SK-N-SH (cell line): Measurements from ENCODE around the gene WASF3. TPM values are rescaled to one million over a fixed set of nuclear protein-coding genes. Genes with fewer than 3 reads are reported as not detected.

Source experiments
- CTCF ChIA-PET: fragments of 300-600, 350-600 bp; formaldehyde crosslinking; extraction: SDS; loops from one replicate; lab custom pipeline; 2021; lab: Yijun Ruan, JAX
- POLR2A ChIA-PET: fragments of 350-600 bp; sonication (Branson Sonifier 250); formaldehyde crosslinking; extraction: SDS; loops from one replicate; lab custom pipeline; 2020; ENCODE audit warnings: antibody characterized with exemption, inconsistent platforms; lab: Yijun Ruan, JAX
- DNase-seq: peaks from one replicate; pipeline ENCODE4 v3.0.0; 2012
- H2AFZ ChIP-seq: fragments of 200-600 bp; sonication (generic); 2 replicates; pipeline ENCODE4 v1.8.1; 2016; ENCODE audit warnings: antibody characterized with exemption, mild to moderate bottlenecking, low read depth
- H3F3A ChIP-seq: fragments of 200-600 bp; sonication (generic); replicated peaks from 2 replicates; pipeline ENCODE3; 2016; ENCODE audit warnings: antibody characterized with exemption, mild to moderate bottlenecking; ENCODE audit not compliant: insufficient read depth
- H3K27ac ChIP-seq, 2 experiments: fragments of 200-500 bp in 1 of 2; fragments of 200-600 bp in 1 of 2; sonication (Bioruptor generic) in 1 of 2; sonication (generic), shearing (Covaris generic) in 1 of 2; 2 replicates each; pipeline versions ENCODE4 v1.5.1 to v1.6.1; 2014 to 2016; ENCODE audit warnings: low read depth in 2 of 2, inconsistent platforms in 1 of 2, low read length in 1 of 2, mild to moderate bottlenecking in 1 of 2, mixed read lengths in 1 of 2
- H3K27me3 ChIP-seq: fragments of 200-600 bp; sonication (generic), shearing (Covaris generic); 2 replicates; pipeline ENCODE4 v1.6.1; 2016; ENCODE audit warnings: mixed run types; ENCODE audit not compliant: insufficient read depth
- H3K36me3 ChIP-seq, 2 experiments: fragments of 200-500 bp in 1 of 2; fragments of 200-600 bp in 1 of 2; sonication (Bioruptor generic) in 1 of 2; sonication (generic) in 1 of 2; replicated peaks in 1 of 2; 2 replicates each; pipeline versions ENCODE3 to v1.5.1; 2014 to 2016; ENCODE audit warnings: low read length in 1 of 2, mild to moderate bottlenecking in 1 of 2; ENCODE audit not compliant: insufficient read depth in 2 of 2, control insufficient read depth in 1 of 2
- H3K4me1 ChIP-seq, 2 experiments: fragments of 200-500 bp in 1 of 2; fragments of 200-600 bp in 1 of 2; sonication (Bioruptor generic) in 1 of 2; sonication (generic), shearing (Covaris generic) in 1 of 2; 2 replicates each; pipeline versions ENCODE4 v1.5.1 to v1.6.1; 2014 to 2016; ENCODE audit warnings: low read depth in 1 of 2, low read length in 1 of 2, mixed run types in 1 of 2; ENCODE audit not compliant: insufficient read depth in 2 of 2, control insufficient read depth in 1 of 2
- H3K4me2 ChIP-seq: fragments of 200-600 bp; sonication (generic), shearing (Covaris generic); 2 replicates; pipeline ENCODE4 v1.6.1; 2017; ENCODE audit warnings: mixed run types
- H3K4me3 ChIP-seq, 2 experiments: fragments of 200-500 bp in 1 of 2; fragments of 200-600 bp in 1 of 2; sonication (Bioruptor generic) in 1 of 2; sonication (generic), shearing (Covaris generic) in 1 of 2; 2 replicates each; pipeline versions ENCODE4 v1.5.1 to v1.8.1; 2014 to 2016; ENCODE audit warnings: low read depth in 2 of 2, inconsistent platforms in 1 of 2, low read length in 1 of 2, mild to moderate bottlenecking in 1 of 2, mixed read lengths in 1 of 2, moderate library complexity in 1 of 2
- H3K79me2 ChIP-seq: fragments of 200-600 bp; sonication (generic); 2 replicates; pipeline ENCODE4 v1.8.1; 2017; ENCODE audit warnings: mild to moderate bottlenecking; ENCODE audit not compliant: insufficient read depth
- H3K9ac ChIP-seq: fragments of 200-600 bp; sonication (generic); 2 replicates; pipeline ENCODE4 v1.6.1; 2017; ENCODE audit warnings: mixed run types
- H3K9me2 ChIP-seq: fragments of 200-600 bp; sonication (generic); 2 replicates; pipeline ENCODE4 v1.6.1; 2017; ENCODE audit warnings: mixed run types
- H3K9me3 ChIP-seq: fragments of 200-600 bp; sonication (generic); 2 replicates; pipeline ENCODE4 v1.6.1; 2017; ENCODE audit warnings: mixed run types, mild to moderate bottlenecking, moderate library complexity
- H4K20me1 ChIP-seq: fragments of 200-600 bp; sonication (generic); 2 replicates; pipeline ENCODE4 v1.6.1; 2017; ENCODE audit warnings: mild to moderate bottlenecking, mixed run types; ENCODE audit not compliant: insufficient read depth
- ELF1 ChIP-seq: IDR thresholded peaks from 2 replicates; pipeline ENCODE4 v1.4.0; 2012
- EP300 ChIP-seq, 2 experiments: IDR thresholded peaks; 2 replicates each; pipeline versions ENCODE4 v1.4.0 to v1.6.1; 2012; ENCODE audit warnings: borderline replicate concordance in 1 of 2, low read depth in 1 of 2, low read length in 1 of 2
- FOSL2 ChIP-seq: IDR thresholded peaks from 2 replicates; pipeline ENCODE4 v1.4.0; 2012; ENCODE audit warnings: low read depth, mild to moderate bottlenecking, moderate library complexity, borderline replicate concordance
- GABPA ChIP-seq: IDR thresholded peaks from 2 replicates; pipeline ENCODE4 v1.4.0; 2012; ENCODE audit warnings: low read depth, mild to moderate bottlenecking
- GATA2 ChIP-seq: sonication (generic); formaldehyde crosslinking; IDR thresholded peaks from 2 replicates; pipeline ENCODE4 v1.5.0; 2020; ENCODE audit warnings: mild to moderate bottlenecking, missing genetic modification reagents
- JUND ChIP-seq: IDR thresholded peaks from 2 replicates; pipeline ENCODE4 v1.4.0; 2012
- MXI1 ChIP-seq: IDR thresholded peaks from 2 replicates; pipeline ENCODE4 v1.6.1; 2012; ENCODE audit warnings: mild to moderate bottlenecking, low read depth, low read length, improper control_type of control experiment
- RAD21 ChIP-seq: IDR thresholded peaks from 2 replicates; pipeline ENCODE4 v1.6.1; 2012; ENCODE audit warnings: mild to moderate bottlenecking, low read length
- RCOR1 ChIP-seq: fragments of 150-350 bp; IDR thresholded peaks from 2 replicates; pipeline ENCODE4 v1.6.1; 2017; ENCODE audit warnings: antibody characterized with exemption, low read length
- SIN3A ChIP-seq: IDR thresholded peaks from 2 replicates; pipeline ENCODE4 v1.6.1; 2012; ENCODE audit warnings: low read depth, mild to moderate bottlenecking, low read length, moderate library complexity, borderline replicate concordance
- TAF1 ChIP-seq: IDR thresholded peaks from 2 replicates; pipeline ENCODE4 v1.6.1; 2012; ENCODE audit warnings: low read depth, mild to moderate bottlenecking, low read length, moderate library complexity, borderline replicate concordance
- TCF12 ChIP-seq: IDR thresholded peaks from 2 replicates; pipeline ENCODE4 v1.4.0; 2012
- WGBS: methylation state at CpG from one replicate; pipeline ENCODE4 v1.1.6; 2017; ENCODE audit warnings: low lambda C conversion rate; 5-methylcytosine and 5-hydroxymethylcytosine counted together
- polyA plus RNA-seq, 3 experiments: library from polyadenylated mRNA; depleted of rRNA; stranded (reverse); fragments of >200 nt; gene quantifications; 2 replicates each; pipeline ENCODE4 v1.2.3, GENCODE V29; 2012
- TF ChIP-seq, protein P1 (sequence below): IDR thresholded peaks from 2 replicates; pipeline ENCODE4 v1.4.0; 2012; ENCODE audit warnings: low read depth, borderline replicate concordance
- TF ChIP-seq, protein P2 (sequence below): fragments of 150-350 bp; IDR thresholded peaks from 2 replicates; pipeline ENCODE4 v1.6.1; 2017; ENCODE audit warnings: antibody characterized with exemption, low read length, low read depth, borderline replicate concordance
- TF ChIP-seq, protein P3 (sequence below): IDR thresholded peaks from 2 replicates; pipeline ENCODE4 v1.4.0; 2012; ENCODE audit warnings: low read depth
- TF ChIP-seq, protein P4 (sequence below): fragments of 200-600 bp; sonication (generic); IDR thresholded peaks from 2 replicates; pipeline ENCODE4 v1.6.1; 2017; ENCODE audit warnings: antibody characterized with exemption, mild to moderate bottlenecking, moderate library complexity

WASF3 gene
- polyA plus RNA-seq, 1 of the 3 experiments (the other 2 are of a cell fraction), result 10.4 TPM

DNA sequence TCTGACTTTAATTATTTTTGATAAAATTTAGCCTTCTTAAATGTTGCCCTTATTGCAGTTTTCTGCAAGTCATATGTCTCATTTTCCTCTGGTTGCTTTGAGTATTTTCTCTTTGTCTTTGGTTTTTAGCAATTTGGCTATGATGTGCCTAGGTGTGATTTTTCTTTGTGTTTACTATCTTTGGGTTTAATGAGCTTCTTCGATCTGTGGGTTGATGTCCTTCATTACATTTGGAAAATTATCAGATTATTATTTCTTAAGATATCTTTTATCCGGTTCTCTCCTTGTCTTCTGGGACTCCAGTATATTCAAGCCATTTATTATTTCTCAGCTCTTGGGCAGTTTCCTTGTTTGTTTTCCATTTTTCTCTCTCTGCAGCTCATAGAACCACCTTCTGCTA lies 39.0 kb downstream of the WASF3 start:
- 87% methylated on average over 2 of the region's 2 CpGs for WGBS
- Histone ChIP-seq H3K27me3 (no peaks in the 10 kb centered on the region), H3K4me3 (no peak overlapping the region), H3K79me2 (peaks cover 73% of the 10 kb centered on the region; the same call in 1 of the 2 replicates), H3K4me2 (no peak overlapping the region), H4K20me1 (peaks cover 6% of the 10 kb centered on the region; the same call in 1 of the 2 replicates), H3F3A (peaks cover 8% of the 10 kb centered on the region), H3K9me2 (no peaks in the 10 kb centered on the region), H3K4me1 (peaks cover 11 to 22% of the 10 kb centered on the region in 2 experiments; a peak in 3 of 4 replicates), H3K36me3 (no peaks in the 10 kb centered on the region), H3K9ac (no peak overlapping the region), H2AFZ (no peak overlapping the region)
- DNase-seq, result no peak
- POLR2A ChIA-PET, result no interaction called here
- TF ChIP-seq TAF1 (no peak), GABPA (no peak), EP300 (IDR thresholded peaks at IDR 0.05; ENCODE audit: borderline replicate concordance in 1 of 2, low read depth in 1 of 2, low read length in 1 of 2) (no peak), FOSL2 (no peak)
- TF ChIP-seq, all 33 proteins: peak for 0
- H3K27ac ChIP-seq, result no peak overlapping the region
- CTCF ChIA-PET, result no interaction called here
- 0 out of 2 replicates have a peak, but pooled peaks cover 4% of the 10 kb centered on the region for H3K9me3 ChIP-seq

DNA sequence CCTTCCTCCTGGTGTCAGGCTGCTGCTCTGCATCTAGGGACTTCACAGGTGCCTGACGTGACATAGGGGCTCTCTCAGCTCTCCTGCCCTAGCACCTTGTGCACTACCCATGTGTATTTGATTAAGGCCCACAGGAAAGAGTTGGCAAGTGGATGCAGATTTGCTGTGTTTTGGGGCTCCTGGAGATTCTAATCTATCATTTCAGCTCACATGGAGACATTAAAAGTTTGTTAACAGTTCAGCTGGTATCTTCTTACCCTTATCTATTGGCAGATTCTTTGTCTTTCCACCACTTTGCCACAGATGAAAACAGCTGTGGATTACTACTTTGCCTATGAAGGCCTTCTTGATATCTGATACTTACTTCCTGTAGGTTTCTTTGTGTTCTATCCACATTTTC lies 41.9 kb downstream of the WASF3 start:
- peaks cover 9% of the 10 kb centered on the region for H3F3A ChIP-seq
- no peak overlapping the region for H2AFZ ChIP-seq
- TF ChIP-seq RCOR1 (peak; percentile 88; the same call in 1 of the 2 replicates), EP300 (IDR thresholded peaks at IDR 0.05; ENCODE audit: borderline replicate concordance in 1 of 2, low read depth in 1 of 2, low read length in 1 of 2) (peak in 1 of 2 experiments; percentile 57; a peak in 1 of 4 replicates), GATA2 (CRISPR knock-in tag) (peak; percentile 83), RAD21 (no peak), TCF12 (peak; percentile 54), ELF1 (no peak), JUND (no peak), MXI1 (peak; percentile 33; the same call in 1 of the 2 replicates), SIN3A (no peak)
- TF ChIP-seq, protein P1, sequence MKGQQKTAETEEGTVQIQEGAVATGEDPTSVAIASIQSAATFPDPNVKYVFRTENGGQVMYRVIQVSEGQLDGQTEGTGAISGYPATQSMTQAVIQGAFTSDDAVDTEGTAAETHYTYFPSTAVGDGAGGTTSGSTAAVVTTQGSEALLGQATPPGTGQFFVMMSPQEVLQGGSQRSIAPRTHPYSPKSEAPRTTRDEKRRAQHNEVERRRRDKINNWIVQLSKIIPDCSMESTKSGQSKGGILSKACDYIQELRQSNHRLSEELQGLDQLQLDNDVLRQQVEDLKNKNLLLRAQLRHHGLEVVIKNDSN, result no peak
- TF ChIP-seq, protein P2, sequence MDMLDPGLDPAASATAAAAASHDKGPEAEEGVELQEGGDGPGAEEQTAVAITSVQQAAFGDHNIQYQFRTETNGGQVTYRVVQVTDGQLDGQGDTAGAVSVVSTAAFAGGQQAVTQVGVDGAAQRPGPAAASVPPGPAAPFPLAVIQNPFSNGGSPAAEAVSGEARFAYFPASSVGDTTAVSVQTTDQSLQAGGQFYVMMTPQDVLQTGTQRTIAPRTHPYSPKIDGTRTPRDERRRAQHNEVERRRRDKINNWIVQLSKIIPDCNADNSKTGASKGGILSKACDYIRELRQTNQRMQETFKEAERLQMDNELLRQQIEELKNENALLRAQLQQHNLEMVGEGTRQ, result no peak
- TF ChIP-seq, protein P3, sequence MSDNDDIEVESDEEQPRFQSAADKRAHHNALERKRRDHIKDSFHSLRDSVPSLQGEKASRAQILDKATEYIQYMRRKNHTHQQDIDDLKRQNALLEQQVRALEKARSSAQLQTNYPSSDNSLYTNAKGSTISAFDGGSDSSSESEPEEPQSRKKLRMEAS, result no peak
- TF ChIP-seq, protein P4, sequence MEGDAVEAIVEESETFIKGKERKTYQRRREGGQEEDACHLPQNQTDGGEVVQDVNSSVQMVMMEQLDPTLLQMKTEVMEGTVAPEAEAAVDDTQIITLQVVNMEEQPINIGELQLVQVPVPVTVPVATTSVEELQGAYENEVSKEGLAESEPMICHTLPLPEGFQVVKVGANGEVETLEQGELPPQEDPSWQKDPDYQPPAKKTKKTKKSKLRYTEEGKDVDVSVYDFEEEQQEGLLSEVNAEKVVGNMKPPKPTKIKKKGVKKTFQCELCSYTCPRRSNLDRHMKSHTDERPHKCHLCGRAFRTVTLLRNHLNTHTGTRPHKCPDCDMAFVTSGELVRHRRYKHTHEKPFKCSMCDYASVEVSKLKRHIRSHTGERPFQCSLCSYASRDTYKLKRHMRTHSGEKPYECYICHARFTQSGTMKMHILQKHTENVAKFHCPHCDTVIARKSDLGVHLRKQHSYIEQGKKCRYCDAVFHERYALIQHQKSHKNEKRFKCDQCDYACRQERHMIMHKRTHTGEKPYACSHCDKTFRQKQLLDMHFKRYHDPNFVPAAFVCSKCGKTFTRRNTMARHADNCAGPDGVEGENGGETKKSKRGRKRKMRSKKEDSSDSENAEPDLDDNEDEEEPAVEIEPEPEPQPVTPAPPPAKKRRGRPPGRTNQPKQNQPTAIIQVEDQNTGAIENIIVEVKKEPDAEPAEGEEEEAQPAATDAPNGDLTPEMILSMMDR, result no peak
- TF ChIP-seq, all 33 proteins: peak for 5
- Histone ChIP-seq H3K4me3 (no peak overlapping the region), H3K27me3 (no peaks in the 10 kb centered on the region), H3K36me3 (no peaks in the 10 kb centered on the region), H4K20me1 (peaks cover 15% of the 10 kb centered on the region), H3K27ac (peak overlapping the region; percentile 8 to 73; a peak in 3 of 4 replicates), H3K4me2 (no peak overlapping the region), H3K9ac (no peak overlapping the region), H3K9me2 (no peaks in the 10 kb centered on the region), H3K79me2 (peaks cover 80% of the 10 kb centered on the region), H3K4me1 (peaks cover 12 to 30% of the 10 kb centered on the region in 2 experiments; a peak in 3 of 4 replicates), H3K9me3 (0 out of 2 replicates have a peak, but pooled peaks cover 4% of the 10 kb centered on the region)
- 75% methylated on average over 1 of the region's 1 CpG for WGBS
- ChIA-PET POLR2A (interaction anchor here (0.6 kb wide), 1 partner anchor 12 kb away, joined by 5 read pairs; no protein-coding TSS in a partner anchor), CTCF (interaction anchor here (1.3 to 3.8 kb wide), 5 partner anchors 22 to 414 kb away, joined by 4 to 10 read pairs (median 6); no protein-coding TSS in a partner anchor)
- peak; percentile 30 for DNase-seq
